Hepatocyte (in vitro differentiated cells): ENCODE measurements around the gene NOX5. TPM values are rescaled to one million over a fixed set of nuclear protein-coding genes. Genes with fewer than 3 reads are reported as not detected.

ENCODE experiments used
- DNase-seq: peaks from one replicate; pipeline ENCODE4 v3.0.0-alpha.2; 2016; ENCODE audit warnings: low spot score
- H2AFZ ChIP-seq: fragments of 200-600 bp; sonication (generic); 2 replicates; pipeline ENCODE4 v1.6.0; 2016; ENCODE audit warnings: antibody characterized with exemption, mild to moderate bottlenecking
- H3K27ac ChIP-seq: fragments of 200-600 bp; sonication (generic); 2 replicates; pipeline ENCODE4 v1.5.1; 2016; ENCODE audit warnings: mild to moderate bottlenecking
- H3K27me3 ChIP-seq: fragments of 200-600 bp; sonication (generic); 2 replicates; pipeline ENCODE4 v1.6.1; 2016
- H3K36me3 ChIP-seq: fragments of 200-600 bp; sonication (generic); replicated peaks from 2 replicates; pipeline ENCODE4 v1.5.1; 2016; ENCODE audit warnings: low read depth; ENCODE audit not compliant: insufficient read depth
- H3K4me1 ChIP-seq: fragments of 200-600 bp; sonication (generic); 2 replicates; pipeline ENCODE4 v1.5.1; 2016; ENCODE audit warnings: mild to moderate bottlenecking, moderate library complexity; ENCODE audit not compliant: insufficient read depth
- H3K4me2 ChIP-seq: fragments of 200-600 bp; sonication (generic); 2 replicates; pipeline ENCODE4 v1.6.0; 2016
- H3K4me3 ChIP-seq: fragments of 200-600 bp; sonication (generic); 2 replicates; pipeline ENCODE4 v1.5.1; 2016; ENCODE audit warnings: mild to moderate bottlenecking
- H3K79me2 ChIP-seq: fragments of 200-600 bp; sonication (generic); 2 replicates; pipeline ENCODE4 v1.6.0; 2017; ENCODE audit warnings: mild to moderate bottlenecking
- H3K9me2 ChIP-seq: fragments of 200-600 bp; sonication (generic); replicated peaks from 2 replicates; pipeline ENCODE4 v1.6.0; 2017; ENCODE audit warnings: mild to moderate bottlenecking; ENCODE audit not compliant: insufficient read depth
- H3K9me3 ChIP-seq: fragments of 200-600 bp; sonication (generic); 2 replicates; pipeline ENCODE4 v1.5.1; 2016; ENCODE audit warnings: low read depth, mild to moderate bottlenecking
- H4K20me1 ChIP-seq: fragments of 200-600 bp; sonication (generic); 2 replicates; pipeline ENCODE4 v1.6.0; 2016; ENCODE audit warnings: mild to moderate bottlenecking; ENCODE audit not compliant: insufficient read depth, poor library complexity, severe bottlenecking
- CTCF ChIP-seq: fragments of 200-600 bp; sonication (generic); IDR thresholded peaks from 2 replicates; pipeline ENCODE4 v1.5.1; 2016; ENCODE audit warnings: antibody characterized with exemption, mild to moderate bottlenecking; ENCODE audit not compliant: poor library complexity
- EZH2 ChIP-seq: fragments of 200-600 bp; sonication (generic); IDR thresholded peaks from 2 replicates; pipeline ENCODE4 v1.6.1; 2016; ENCODE audit warnings: antibody characterized with exemption, mild to moderate bottlenecking, borderline replicate concordance
- EZH2phosphoT487 ChIP-seq: fragments of 200-600 bp; sonication (generic); IDR thresholded peaks from one replicate; pipeline ENCODE4 v1.6.1; 2018; ENCODE audit warnings: antibody characterized with exemption, mild to moderate bottlenecking, low read depth, moderate library complexity; ENCODE audit not compliant: unreplicated experiment, severe bottlenecking
- WGBS: methylation state at CpG from one replicate; pipeline ENCODE4 v1.1.6; 2016; ENCODE audit warnings: low lambda C conversion rate; ENCODE audit errors: missing lambda C conversion rate; 5-methylcytosine and 5-hydroxymethylcytosine counted together
- polyA plus RNA-seq: library from polyadenylated mRNA; unstranded; fragments of >200 nt; fragmentation: Nextera tagmentation; extraction: Ambion mirVana; gene quantifications from 2 replicates; pipeline ENCODE4 v1.2.1, GENCODE V29; 2016
- total RNA-seq: library from RNA; depleted of rRNA; stranded (reverse); fragments of >200 nt; gene quantifications from 2 replicates; pipeline ENCODE4 v1.2.3, GENCODE V29; 2014

NOX5 gene
- total and polyA plus RNA-seq, 2 experiments from 2014 or later, result 0.13 TPM; not detected in 1

GRCh38 chr15:68987120-68987519, 27.4 kb upstream of the NOX5 start:
- no peaks in the 10 kb centered on the region for H3K9me2 ChIP-seq
- TF ChIP-seq EZH2phosphoT487 (no peak), EZH2 (no peak), CTCF (no peak)
- no peaks in the 10 kb centered on the region for H4K20me1 ChIP-seq
- no peaks in the 10 kb centered on the region for H3K27me3 ChIP-seq
- no peak overlapping the region for H2AFZ ChIP-seq
- no peak overlapping the region for H3K27ac ChIP-seq
- WGBS, result 91% methylated on average over 6 of the region's 6 CpGs
- H3K4me1 ChIP-seq, result peaks cover 20% of the 10 kb centered on the region
- H3K79me2 ChIP-seq, result no peaks in the 10 kb centered on the region
- no peak overlapping the region for H3K4me2 ChIP-seq
- DNase-seq, result no peak
- no peak overlapping the region for H3K4me3 ChIP-seq
- no peaks in the 10 kb centered on the region for H3K9me3 ChIP-seq
- H3K36me3 ChIP-seq, result no peaks in the 10 kb centered on the region

- Histone ChIP-seq H3K4me3 (no peak overlapping the region), H3K9me3 (no peaks in the 10 kb centered on the region), H3K27me3 (no peaks in the 10 kb centered on the region), H3K4me2 (no peak overlapping the region), H3K27ac (no peak overlapping the region), H3K4me1 (peaks cover 25% of the 10 kb centered on the region), H3K79me2 (no peaks in the 10 kb centered on the region), H3K9me2 (no peaks in the 10 kb centered on the region), H4K20me1 (no peaks in the 10 kb centered on the region), H2AFZ (no peak overlapping the region), H3K36me3 (no peaks in the 10 kb centered on the region)
- TF ChIP-seq CTCF (no peak), EZH2phosphoT487 (no peak), EZH2 (no peak)
- no peak for DNase-seq
- WGBS, result 5% methylated on average over 1 of the region's 1 CpG
Observed at GRCh38 chr15:68987676-68988075, 26.8 kb upstream of the NOX5 start.

GRCh38 chr15:68989541-68990230, 24.8 kb upstream of the NOX5 start:
- no peaks in the 10 kb centered on the region for H3K27me3 ChIP-seq
- H3K9me2 ChIP-seq, result no peaks in the 10 kb centered on the region
- H3K27ac ChIP-seq, result no peak overlapping the region
- H4K20me1 ChIP-seq, result no peaks in the 10 kb centered on the region
- no peaks in the 10 kb centered on the region for H3K9me3 ChIP-seq
- no peak for DNase-seq
- no peak for TF ChIP-seq CTCF
- TF ChIP-seq EZH2, result no peak
- TF ChIP-seq EZH2phosphoT487, result no peak
- H3K4me2 ChIP-seq, result no peak overlapping the region
- no peaks in the 10 kb centered on the region for H3K79me2 ChIP-seq
- H3K36me3 ChIP-seq, result no peaks in the 10 kb centered on the region
- H3K4me3 ChIP-seq, result no peak overlapping the region
- peaks cover 20% of the 10 kb centered on the region for H3K4me1 ChIP-seq
- 85% methylated on average over 2 of the region's 2 CpGs for WGBS
- no peak overlapping the region for H2AFZ ChIP-seq
